Measurements from ENCODE around the gene ERAP2. TPM values are rescaled to one million over a fixed set of nuclear protein-coding genes. Genes with fewer than 3 reads are reported as not detected.

Gene ERAP2
- total and polyA plus RNA-seq, 12 donors: 0.92 to 29.7 (median 5.5) TPM

DNA sequence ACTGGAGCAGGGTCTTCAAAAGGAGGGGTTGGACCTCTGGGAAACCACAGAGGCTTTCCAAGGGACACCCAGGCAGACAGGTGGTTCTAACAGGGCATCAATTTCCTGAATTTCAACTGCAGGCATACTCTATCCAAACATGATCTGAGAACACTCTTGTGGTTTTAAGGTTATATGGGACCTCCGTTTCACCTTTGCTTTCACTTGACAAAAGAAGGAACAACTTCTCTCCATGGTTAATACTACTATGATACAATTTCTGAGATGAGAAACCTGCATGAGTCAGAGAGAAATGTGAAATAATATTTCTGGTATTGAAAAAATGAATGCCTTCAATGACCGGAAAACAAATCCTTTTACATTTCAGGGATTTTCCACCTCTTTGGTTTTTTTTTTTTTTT, 40.5 kb upstream of the ERAP2 start:
- Histone ChIP-seq H3K36me3 (no peaks in the 10 kb centered on the region), H3K27ac (no peak overlapping the region), H3K4me3 (no peak overlapping the region), H3K27me3 (no peaks in the 10 kb centered on the region), H3K4me1 (peaks cover 0 to 3% (median 0%) of the 10 kb centered on the region in 9 donors), H3K9me3 (no peaks in the 10 kb centered on the region)
- TF ChIP-seq, protein P1, sequence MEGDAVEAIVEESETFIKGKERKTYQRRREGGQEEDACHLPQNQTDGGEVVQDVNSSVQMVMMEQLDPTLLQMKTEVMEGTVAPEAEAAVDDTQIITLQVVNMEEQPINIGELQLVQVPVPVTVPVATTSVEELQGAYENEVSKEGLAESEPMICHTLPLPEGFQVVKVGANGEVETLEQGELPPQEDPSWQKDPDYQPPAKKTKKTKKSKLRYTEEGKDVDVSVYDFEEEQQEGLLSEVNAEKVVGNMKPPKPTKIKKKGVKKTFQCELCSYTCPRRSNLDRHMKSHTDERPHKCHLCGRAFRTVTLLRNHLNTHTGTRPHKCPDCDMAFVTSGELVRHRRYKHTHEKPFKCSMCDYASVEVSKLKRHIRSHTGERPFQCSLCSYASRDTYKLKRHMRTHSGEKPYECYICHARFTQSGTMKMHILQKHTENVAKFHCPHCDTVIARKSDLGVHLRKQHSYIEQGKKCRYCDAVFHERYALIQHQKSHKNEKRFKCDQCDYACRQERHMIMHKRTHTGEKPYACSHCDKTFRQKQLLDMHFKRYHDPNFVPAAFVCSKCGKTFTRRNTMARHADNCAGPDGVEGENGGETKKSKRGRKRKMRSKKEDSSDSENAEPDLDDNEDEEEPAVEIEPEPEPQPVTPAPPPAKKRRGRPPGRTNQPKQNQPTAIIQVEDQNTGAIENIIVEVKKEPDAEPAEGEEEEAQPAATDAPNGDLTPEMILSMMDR (IDR thresholded peaks at IDR 0.05): no peak
- 91 to 94% methylated on average over 2 of the region's 2 CpGs for WGBS, 2 donors
- ATAC-seq (no peak), DNase-seq (no peak)
- intact Hi-C loops (cut with DNase I): no loop called here

DNA sequence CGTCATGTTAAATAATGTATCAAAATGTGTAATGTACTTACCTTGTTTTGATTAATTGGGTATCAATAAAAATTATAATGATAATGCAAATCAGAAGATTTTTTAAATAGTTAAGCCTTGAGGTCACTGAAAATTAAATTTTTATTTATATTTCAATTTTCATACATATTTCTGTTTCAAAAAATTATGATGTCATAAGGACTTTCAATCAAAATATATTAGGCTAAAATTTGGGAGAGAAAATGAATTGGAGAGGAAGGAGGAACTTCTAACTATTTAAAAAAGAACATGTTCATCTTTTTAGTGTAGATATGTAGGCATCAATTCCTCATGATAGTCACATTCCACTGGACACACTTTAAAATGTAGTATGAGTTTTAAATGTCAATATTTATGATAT, 39.5 kb upstream of the ERAP2 start:
- 98 to 99% methylated on average over 1 of the region's 1 CpG for WGBS, 2 donors
- TF ChIP-seq, protein P1 (IDR thresholded peaks at IDR 0.05): no peak
- ATAC-seq: no peak

DNA sequence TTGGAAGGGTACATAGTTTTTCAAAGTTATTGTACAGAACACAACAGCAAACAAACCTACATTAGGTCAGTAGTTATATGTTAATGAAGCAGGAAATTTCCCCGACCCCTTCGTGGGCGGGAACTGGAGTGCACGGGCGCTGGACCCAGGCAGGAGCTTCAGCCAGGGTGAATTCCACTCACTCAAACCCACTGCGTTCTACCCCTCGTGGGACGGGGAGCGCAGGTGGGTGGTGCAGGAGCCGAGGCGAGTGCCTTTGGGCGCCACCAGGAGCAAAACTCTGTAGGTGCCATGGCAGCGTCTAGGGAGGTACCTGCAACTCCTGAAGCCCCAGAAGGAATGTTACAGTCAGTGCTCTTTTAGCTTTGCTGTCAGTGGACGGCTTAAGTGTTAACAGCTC, 39.0 kb upstream of the ERAP2 start:
- Histone ChIP-seq H3K4me3 (no peak overlapping the region), H3K36me3 (no peaks in the 10 kb centered on the region), H3K27me3 (no peaks in the 10 kb centered on the region), H3K9me3 (no peaks in the 10 kb centered on the region), H3K4me1 (no peaks in the 10 kb centered on the region), H3K27ac (no peak overlapping the region)
- TF ChIP-seq, protein P1 (IDR thresholded peaks at IDR 0.05): no peak
- DNase-seq (no peak), ATAC-seq (no peak)
- intact Hi-C loops (cut with DNase I): no loop called here
- 80 to 82% methylated on average over 14 of the region's 14 CpGs for WGBS, 2 donors

More for the DNA sequence above, 39.5 kb upstream of the ERAP2 start:
- Histone ChIP-seq H3K4me3 (no peak overlapping the region), H3K27ac (no peak overlapping the region), H3K27me3 (no peaks in the 10 kb centered on the region), H3K36me3 (no peaks in the 10 kb centered on the region), H3K4me1 (no peaks in the 10 kb centered on the region), H3K9me3 (no peaks in the 10 kb centered on the region)
- intact Hi-C loops (cut with DNase I): no loop called here
- DNase-seq: no peak

DNA sequence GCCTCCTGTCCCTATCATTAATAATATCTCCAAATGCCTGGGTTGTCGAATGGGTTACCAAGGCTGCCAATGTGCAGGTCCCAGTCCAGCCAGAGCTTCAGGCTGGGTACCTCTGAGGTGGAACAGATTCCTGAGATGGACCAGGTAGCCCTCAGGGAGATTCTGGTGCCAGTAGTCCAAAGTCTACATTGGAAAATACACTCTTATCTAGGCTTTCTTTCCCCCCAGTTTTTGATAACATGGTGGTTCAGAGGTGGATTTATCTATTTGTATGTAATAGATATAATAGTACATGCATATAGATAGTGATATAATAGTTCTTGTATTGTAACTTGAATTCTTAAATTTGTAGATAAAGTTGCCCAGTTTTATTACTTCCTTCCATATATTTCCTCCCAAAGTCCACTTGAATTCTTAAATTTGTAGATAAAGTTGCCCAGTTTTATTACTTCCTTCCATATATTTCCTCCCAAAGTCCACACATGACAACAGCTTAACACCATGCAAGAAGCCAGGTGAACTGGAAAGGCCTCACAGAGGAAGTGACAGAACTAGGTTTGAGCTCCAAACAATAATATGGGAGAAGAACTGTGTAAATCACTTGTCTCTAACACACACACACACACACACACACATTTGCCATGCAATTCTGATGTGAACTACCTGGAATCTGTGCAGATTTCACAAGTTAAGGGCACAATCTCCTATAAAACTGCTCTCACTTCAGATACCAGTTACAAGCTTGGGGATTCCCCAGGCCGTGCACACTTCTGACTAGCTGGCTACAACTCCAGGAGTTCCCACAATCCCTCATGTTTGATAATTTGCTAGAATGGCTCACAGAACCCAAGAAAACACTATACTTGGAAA, 37.9 kb upstream of the ERAP2 start:
- intact Hi-C loops (cut with DNase I): no loop called here
- Histone ChIP-seq H3K4me3 (no peak overlapping the region), H3K36me3 (no peaks in the 10 kb centered on the region), H3K4me1 (no peaks in the 10 kb centered on the region), H3K27ac (no peak overlapping the region), H3K27me3 (no peaks in the 10 kb centered on the region), H3K9me3 (no peaks in the 10 kb centered on the region)
- no peak for DNase-seq
- WGBS, 2 donors: 81 to 83% methylated on average over 2 of the region's 2 CpGs
- no peak for ATAC-seq
- TF ChIP-seq, protein P1 (IDR thresholded peaks at IDR 0.05): no peak

Measured in heart right ventricle (tissue), 16 donors.